ENCODE data around the gene ASB2.

- TF ChIP-seq POLR2A (IDR thresholded peaks at IDR 0.05; ENCODE audit: control extremely low read depth in 1 of 2, low read depth in 2 of 2, low read length in 2 of 2), result no peak
- no peak for TF ChIP-seq ATF3 (IDR thresholded peaks at IDR 0.05; ENCODE audit: insufficient read depth, low read depth, low read length)
- no peak for TF ChIP-seq SP2 (IDR thresholded peaks at IDR 0.05; ENCODE audit: low read length)
- no peak for TF ChIP-seq TBP (IDR thresholded peaks at IDR 0.05; ENCODE audit: low read depth, low read length)
- no peak for TF ChIP-seq BRCA1 (IDR thresholded peaks at IDR 0.05; ENCODE audit: low read depth, low read length)
- no peak for TF ChIP-seq EZH2 (IDR thresholded peaks at IDR 0.05; ENCODE audit: low read depth, low read length, severe bottlenecking)
- no peak for TF ChIP-seq FOSL1 (IDR thresholded peaks at IDR 0.05; ENCODE audit: insufficient read depth, low read depth, low read length)
- no peak; the same call in 1 of the 2 replicates for TF ChIP-seq MAX (IDR thresholded peaks at IDR 0.05)
- no peak for TF ChIP-seq CTCF (IDR thresholded peaks at IDR 0.05; ENCODE audit: control extremely low read depth in 1 of 3, insufficient read depth in 1 of 3, low read depth in 1 of 3, low read length in 3 of 3)
Measured at GRCh38 chr14:93970965-93971634, 5.3 kb downstream of the ASB2 start.
